ENCODE results near the gene SEMA3G.

SEMA3G gene

DNA sequence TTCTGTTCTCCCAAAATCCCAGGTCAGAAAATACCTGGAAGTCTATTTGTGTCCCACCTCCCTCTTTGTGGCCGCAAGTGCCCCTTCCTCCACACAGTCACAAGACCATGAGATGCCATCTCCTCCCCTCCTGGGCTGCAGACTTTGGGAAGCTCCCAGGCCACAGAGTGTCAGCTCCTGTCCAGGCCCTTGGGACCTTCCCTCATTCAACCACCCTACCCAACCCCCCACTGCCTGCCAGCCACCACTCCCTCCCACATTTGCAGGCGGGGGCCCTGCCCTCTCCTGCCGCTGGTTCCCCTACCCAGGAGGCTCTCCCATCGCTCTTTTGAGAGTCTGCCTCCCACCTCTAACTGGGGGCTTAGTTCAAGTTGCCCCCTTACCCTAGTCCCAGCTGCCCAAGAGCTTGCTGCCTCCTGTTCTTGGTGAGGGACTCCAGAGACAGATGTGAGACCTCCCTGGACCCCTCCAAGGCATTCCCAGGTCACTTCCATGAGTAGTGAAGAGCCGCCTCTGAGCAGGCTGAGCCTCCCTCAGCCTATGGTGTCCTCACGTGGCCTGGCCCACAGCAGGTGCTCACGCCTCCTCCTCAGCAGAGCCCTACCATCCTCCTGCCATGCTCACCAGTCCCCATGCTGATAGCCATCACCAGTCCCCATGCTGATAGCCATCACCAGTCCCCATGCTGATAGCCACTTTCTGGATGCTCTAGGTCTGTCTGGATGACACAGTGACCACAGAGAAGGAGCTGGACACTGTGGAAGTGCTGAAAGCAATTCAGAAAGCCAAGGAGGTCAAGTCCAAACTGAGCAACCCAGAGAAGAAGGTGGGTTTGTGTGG lies 34.4 kb upstream of the SEMA3G start:
- ATAC-seq (no peak), DNase-seq (no peak)

- no peak for ATAC-seq
- no peak for DNase-seq
Measured at GRCh38 chr3:52477796-52478095, 32.8 kb upstream of the SEMA3G start.

GRCh38 chr3:52477076-52477795 lies 32.3 kb upstream of the SEMA3G start:
- ATAC-seq: no peak
- no peak for DNase-seq

- no peak for ATAC-seq
- no peak for DNase-seq
Measured at GRCh38 chr3:52473026-52473425, 28.1 kb upstream of the SEMA3G start.

DNA sequence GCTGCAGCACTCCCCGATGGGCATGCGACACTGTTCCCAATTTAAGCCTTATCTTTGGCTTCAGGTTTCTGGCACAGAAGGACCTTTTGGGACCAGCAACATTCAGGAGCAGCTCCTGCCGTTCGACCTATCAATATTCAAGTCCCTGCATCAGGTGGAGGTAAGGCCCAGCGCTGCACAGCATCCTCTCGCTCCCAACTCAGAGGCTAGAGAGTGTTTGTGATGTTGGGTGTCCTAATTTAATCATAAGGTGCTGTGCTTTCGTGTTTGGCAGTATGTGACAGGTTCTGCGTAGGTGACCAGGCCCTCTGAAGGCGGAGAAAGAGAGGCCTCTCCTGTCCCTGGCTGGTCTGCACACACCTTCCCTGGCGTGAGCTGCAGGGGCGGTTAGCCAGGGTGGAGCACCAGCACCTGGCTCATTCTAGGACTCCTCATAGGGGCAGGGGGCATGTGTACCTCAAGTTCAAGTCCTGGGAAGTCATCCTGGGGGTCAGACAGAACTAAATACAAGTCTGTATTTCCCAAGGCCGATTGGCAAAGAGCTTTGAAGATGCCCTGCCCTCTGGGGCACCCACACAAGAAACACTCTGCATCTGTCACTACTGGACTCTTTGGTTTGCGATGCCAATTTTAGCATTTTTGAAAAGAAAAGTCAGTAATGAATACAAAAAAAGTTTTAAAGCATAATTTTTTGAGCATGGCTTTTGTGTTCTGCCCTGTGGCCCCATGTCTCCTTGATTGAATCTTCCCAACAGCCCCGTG lies 27.5 kb upstream of the SEMA3G start:
- DNase-seq (no peak), ATAC-seq (no peak)

- DNase-seq (peak; percentile 52), ATAC-seq (no peak)
Measured at GRCh38 chr3:52471371-52472238, 26.7 kb upstream of the SEMA3G start.

GRCh38 chr3:52470920-52471319 lies 26.0 kb upstream of the SEMA3G start:
- ATAC-seq (no peak), DNase-seq (no peak)

DNA sequence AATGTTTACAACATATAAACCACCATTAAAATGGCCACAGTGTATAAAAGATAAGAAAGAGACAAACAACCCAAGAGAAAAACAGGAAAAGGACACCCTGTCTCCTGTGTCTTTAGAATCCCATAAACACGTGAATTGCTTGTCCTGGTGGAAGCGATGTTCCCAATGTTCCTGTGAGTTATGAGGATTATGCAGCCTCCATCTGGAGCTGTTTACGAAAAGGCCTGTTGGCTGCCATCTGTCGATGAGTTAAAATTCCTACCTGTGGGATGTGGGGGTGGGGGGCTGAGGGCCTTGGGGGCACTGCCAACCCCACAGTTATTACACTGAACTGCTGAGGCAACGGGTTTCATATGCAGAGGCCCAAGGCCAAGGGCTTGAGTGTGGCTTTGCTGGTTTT lies 24.1 kb upstream of the SEMA3G start:
- ATAC-seq (no peak), DNase-seq (no peak)

- ATAC-seq: no peak
- no peak for DNase-seq
Measured at GRCh38 chr3:52468336-52468735, 23.4 kb upstream of the SEMA3G start.

DNA sequence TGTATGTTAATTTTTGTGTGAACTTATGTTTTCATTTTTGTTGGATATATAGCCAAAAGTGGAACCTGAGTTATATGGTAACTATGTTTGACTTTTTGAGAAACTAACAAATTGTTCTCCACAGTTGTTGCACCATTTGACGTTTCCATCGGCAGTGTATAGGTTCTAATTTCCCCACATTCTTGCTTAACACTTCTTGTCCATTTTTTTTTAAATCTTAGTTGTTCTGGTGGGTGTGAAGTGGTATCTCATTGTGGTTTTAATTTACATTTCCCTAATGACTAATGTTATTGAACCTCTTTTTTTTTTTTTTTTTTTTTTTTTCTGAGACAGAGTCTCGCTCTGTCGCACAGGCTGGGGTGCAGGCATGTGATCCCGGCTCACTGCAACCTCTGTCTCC lies 18.5 kb upstream of the SEMA3G start:
- ATAC-seq: no peak

DNA sequence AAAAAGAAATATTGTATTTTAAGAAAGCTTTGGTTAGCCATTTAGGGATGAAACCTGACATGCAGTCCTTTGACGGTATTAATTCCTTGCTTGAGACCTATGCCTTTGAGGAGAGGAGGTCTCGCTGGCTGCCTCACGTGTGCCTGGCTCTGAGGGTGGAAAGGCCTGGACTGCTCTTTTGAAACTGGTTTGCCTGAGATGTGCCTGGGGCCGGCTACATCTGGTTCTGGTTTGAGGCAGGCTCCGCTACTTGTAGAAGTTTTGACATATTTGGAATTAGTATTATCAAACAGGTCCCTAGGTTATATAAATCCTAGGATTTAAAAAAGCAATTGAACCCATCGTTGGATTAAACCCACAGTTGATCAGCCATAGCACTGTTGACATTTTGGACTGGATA lies 17.0 kb upstream of the SEMA3G start:
- no peak for ATAC-seq
- no peak for DNase-seq

More for the DNA sequence above, 18.5 kb upstream of the SEMA3G start:
- no peak for DNase-seq

- DNase-seq (no peak), ATAC-seq (no peak)
Measured at GRCh38 chr3:52458770-52459545, 14.1 kb upstream of the SEMA3G start.

- DNase-seq: no peak
- ATAC-seq: no peak
Measured at GRCh38 chr3:52458031-52458760, 13.3 kb upstream of the SEMA3G start.

DNA sequence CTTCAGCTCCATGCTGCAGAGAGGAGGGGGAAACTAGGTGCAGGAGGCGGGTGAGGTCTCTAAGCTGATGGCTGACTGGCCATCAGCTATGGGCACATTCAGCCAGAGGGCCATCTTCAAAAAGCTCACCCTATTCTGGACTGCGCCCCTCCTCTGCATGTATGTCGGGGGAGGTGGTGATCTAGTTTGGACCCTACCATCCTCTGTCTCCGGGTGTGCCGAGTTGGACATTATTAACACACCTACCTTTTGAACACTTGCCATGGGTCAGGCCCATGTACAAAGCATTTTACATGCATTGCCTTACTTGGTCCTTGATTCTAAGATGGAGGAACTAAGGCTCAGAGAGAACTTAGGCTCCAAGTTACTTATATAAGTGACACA lies 11.9 kb upstream of the SEMA3G start:
- ATAC-seq (no peak), DNase-seq (no peak)

DNA sequence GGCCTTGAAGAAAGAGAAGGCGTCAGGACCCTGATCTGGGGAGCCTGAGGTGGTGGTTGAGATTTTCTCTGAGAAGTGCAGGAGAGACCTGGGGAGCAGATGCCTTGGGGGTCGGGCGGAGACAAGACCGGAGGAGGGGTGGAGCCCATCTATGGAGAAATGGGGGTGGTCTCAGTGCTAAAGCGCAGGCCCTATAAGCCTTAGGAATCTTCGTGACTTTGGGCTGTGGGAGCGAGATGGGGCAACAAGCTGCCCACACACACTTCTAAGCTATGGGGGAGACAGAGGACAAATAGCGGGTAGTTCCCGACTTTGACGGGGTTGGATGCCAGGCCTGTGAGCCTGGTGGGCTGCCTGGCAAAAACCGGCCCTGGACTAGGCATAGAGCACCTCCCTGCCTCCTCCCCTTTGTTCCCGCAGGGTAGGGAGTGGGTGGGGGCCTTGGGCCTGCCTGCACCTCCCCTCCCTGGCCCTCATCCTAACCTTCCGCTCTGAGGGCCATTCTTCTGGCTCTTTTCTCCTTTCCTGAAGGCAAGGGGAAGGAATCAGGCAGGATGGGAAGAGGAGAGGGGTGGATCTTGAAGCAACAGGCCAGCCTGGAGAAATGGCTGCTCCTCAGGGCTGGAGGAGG lies 11.4 kb upstream of the SEMA3G start:
- DNase-seq (peak; percentile 28), ATAC-seq (no peak)

DNA sequence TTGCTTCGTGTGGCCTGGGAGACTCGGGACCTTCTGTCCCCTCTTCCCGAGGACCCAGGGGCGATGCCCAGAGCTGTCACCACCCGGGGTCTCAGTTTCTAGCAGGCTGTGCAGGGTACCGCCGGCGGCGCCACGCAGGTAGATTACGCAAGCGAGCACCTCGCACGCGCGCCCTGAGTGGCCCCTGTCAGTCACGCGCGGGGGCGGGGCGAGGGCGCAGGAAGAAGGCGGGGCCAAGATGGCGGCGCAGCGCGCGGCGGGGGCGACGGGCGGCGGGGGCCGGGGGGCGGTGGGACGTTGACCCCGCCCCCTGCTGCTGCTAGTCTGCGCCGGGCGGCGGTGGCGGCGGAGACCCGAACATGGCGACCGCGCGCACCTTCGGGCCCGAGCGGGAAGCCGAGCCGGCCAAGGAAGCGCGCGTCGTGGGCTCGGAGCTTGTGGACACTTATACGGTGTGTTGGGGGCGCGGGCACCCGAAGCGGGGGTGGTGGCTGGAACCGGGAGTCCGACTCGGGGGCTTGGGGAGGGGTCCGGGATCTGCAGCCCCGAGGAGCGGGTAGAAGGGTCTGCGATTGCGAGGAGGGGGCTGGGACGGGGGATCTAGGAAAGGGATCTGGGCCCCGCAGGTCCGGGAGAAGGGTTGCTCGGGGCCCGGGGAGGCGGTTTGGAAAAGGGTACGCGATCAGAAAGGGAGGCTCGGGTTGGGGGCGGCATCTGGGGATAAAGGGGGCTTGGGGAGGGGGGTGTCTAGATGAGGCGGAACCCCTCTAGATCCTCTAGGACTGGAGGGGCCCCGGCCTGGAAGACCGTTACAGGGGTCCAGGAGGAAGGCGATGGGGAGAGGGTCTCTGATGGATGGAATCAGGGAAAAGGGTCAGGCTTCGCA lies 10.6 kb upstream of the SEMA3G start, which contains the start of gene NISCH:
Gene NISCH, plus strand, starts transcription at position 322 of the 886 bp plus-strand sequence. Its CDS starts 38 bp downstream, at position 360.
- ATAC-seq: peak; percentile 86

DNA sequence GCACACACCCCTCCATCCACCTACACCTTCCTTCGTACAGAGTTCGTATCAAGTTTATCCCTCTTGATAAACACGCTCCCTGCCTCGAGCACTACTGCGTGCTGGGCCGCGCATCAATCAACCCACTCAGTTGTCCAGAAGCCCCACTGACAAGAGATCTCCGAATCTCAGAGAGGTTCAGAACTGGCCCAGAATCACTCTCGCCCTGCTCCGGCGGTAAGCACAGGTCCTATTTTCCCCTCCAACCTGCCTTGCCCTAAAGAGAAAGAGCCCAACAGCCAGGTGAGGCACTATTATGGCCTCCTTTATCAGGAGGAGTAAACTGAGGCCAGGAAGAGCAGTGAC lies 10.0 kb upstream of the SEMA3G start:
- DNase-seq: no peak
- no peak for ATAC-seq

More for the DNA sequence above, 10.6 kb upstream of the SEMA3G start, which contains the start of gene NISCH:
- peak; percentile 99 for DNase-seq

DNA sequence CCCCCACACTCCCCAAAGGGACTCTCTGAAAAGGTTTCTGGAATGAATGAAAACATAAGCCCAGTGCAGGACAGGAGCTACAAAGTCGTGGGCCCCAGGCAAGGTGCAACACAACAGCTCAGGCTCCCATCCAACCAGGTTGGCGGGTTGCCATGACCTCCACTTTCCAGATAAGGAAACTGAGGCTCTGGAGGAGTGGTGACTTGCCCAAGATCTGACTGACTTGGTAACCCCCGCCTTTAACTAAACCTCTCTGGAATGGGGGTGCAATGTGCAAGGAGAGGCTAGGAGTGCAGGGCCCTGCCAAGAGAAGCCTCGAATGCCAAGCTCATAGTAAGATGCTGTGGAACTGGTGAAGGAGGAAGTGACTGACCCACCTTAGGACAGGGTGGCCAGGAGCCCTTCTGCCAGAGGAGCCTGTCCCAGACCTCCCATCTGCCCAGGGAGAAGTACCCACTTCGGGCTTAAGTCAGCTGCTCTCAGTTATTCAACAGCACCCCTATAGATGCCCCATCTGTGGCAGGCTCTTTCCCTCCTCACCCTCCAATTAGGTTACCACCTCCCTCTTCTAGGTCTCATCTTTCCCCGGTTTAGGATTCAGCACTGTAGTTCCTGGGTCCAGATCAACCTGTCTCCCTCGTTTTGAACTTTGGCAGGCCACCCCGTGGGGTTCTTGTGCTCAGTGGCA lies 9.5 kb upstream of the SEMA3G start:
- DNase-seq (no peak), ATAC-seq (no peak)

Measured in stimulated activated naive CD8-positive, alpha-beta T cell treated with anti-CD3 and anti-CD28 coated beads, Interleukin-15, Interleukin-2, amounts not matched to agents 100 U/mL and 50 U/mL, for 24 hours (primary cell).